Keratinocyte (primary cell): ENCODE measurements around the gene ADCY7.

Experiments used
- EZH2 ChIP-seq: IDR thresholded peaks from one replicate; pipeline ENCODE4 v1.6.1; 2012; ENCODE audit warnings: inconsistent platforms, mild to moderate bottlenecking, low read length, moderate library complexity
- TF ChIP-seq, protein P1 (sequence below), 3 experiments: IDR thresholded peaks in 1 of 3; conservative IDR thresholded peaks in 1 of 3; optimal IDR thresholded peaks in 1 of 3; 2 replicates in 2 of 3; 3 replicates in 1 of 3; pipeline versions ENCODE3 to v1.5.1; 2011; ENCODE audit warnings: low read length in 3 of 3, mild to moderate bottlenecking in 3 of 3, moderate library complexity in 2 of 3, control low read depth in 1 of 3, inconsistent platforms in 1 of 3; ENCODE audit not compliant: insufficient read depth in 2 of 3; ENCODE audit errors: extremely low read depth in 1 of 3

DNA sequence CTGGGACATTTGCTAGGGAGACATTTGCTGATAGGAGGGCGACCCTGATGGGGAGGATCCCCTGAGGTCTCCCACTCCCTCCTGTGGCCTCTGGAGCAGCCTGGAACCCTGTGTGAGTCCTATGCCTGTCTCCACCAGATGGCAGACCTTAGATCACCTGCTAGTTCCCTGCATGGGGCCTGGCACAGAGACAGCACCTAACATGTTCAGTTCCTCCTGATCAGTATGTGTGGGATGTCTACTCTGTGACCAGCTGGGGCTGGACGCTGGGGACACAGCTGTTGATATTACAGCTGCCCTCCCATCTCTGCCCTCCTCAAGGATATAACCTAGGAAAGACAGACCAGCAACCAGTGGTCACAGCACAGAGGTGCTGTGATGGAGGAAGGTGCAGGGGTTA, 1.1 kb upstream of the ADCY7 start:
- TF ChIP-seq, protein P1, sequence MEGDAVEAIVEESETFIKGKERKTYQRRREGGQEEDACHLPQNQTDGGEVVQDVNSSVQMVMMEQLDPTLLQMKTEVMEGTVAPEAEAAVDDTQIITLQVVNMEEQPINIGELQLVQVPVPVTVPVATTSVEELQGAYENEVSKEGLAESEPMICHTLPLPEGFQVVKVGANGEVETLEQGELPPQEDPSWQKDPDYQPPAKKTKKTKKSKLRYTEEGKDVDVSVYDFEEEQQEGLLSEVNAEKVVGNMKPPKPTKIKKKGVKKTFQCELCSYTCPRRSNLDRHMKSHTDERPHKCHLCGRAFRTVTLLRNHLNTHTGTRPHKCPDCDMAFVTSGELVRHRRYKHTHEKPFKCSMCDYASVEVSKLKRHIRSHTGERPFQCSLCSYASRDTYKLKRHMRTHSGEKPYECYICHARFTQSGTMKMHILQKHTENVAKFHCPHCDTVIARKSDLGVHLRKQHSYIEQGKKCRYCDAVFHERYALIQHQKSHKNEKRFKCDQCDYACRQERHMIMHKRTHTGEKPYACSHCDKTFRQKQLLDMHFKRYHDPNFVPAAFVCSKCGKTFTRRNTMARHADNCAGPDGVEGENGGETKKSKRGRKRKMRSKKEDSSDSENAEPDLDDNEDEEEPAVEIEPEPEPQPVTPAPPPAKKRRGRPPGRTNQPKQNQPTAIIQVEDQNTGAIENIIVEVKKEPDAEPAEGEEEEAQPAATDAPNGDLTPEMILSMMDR (optimal IDR thresholded peaks at IDR 0.05 in 1 of 3, IDR thresholded peaks at IDR 0.05 in 1 of 3, conservative IDR thresholded peaks at IDR 0.05 in 1 of 3; ENCODE audit: extremely low read depth in 1 of 3, insufficient read depth in 2 of 3, low read length in 3 of 3), result peak; percentile 27 to 64 (median 59)
- no peak for TF ChIP-seq EZH2
